ENCODE results near the gene TMEM30A. TPM values are rescaled to one million over a fixed set of nuclear protein-coding genes. Genes with fewer than 3 reads are reported as not detected.

Gene TMEM30A
- total RNA-seq, 1 donor from 2014 or later = 67.2 TPM

GRCh38 chr6:75243333-75244062 is 41.1 kb downstream of the TMEM30A start, which contains the start of gene COX7A2:
COX7A2 (minus strand) TSS chr6:75243801; CDS start chr6:75243734, 67 bp downstream.
- Mint-ChIP-seq H3K4me1 (ENCODE audit: low read depth) (peaks cover 24% of the 10 kb centered on the region), H3K4me3 (peak within 1 kb of the TSS; percentile 96), H3K36me3 (ENCODE audit: low read depth) (peaks cover 29% of the 10 kb centered on the region), H3K27ac (peak within 1 kb of the TSS; percentile 98), H3K27me3 (ENCODE audit: insufficient read depth) (peaks cover 12% of the 10 kb centered on the region), H3K9me3 (no peaks in the 10 kb centered on the region)
- peak; percentile 83 for DNase-seq (ENCODE audit: low spot score)
- intact Hi-C loops (cut with micrococcal nuclease) = loop anchor here (1.0 to 10.0 kb wide), 8 partner anchors 26 to 1979 kb away; partner anchors contain the start of genes EEF1A1, KHDC1 and SENP6

GRCh38 chr6:75236630-75237029 is 48.0 kb downstream of the TMEM30A start:
- Mint-ChIP-seq H3K9me3 (no peaks in the 10 kb centered on the region), H3K4me1 (ENCODE audit: low read depth) (peaks cover 11% of the 10 kb centered on the region), H3K4me3 (no peak overlapping the region), H3K36me3 (ENCODE audit: low read depth) (peaks cover 44% of the 10 kb centered on the region), H3K27me3 (ENCODE audit: insufficient read depth) (no peaks in the 10 kb centered on the region), H3K27ac (no peak overlapping the region)
- intact Hi-C loops (cut with micrococcal nuclease) = no loop called here
- DNase-seq (ENCODE audit: low spot score) = no peak

- intact Hi-C loops (cut with micrococcal nuclease) = no loop called here
- no peak overlapping the region for H3K4me3 Mint-ChIP-seq
- no peaks in the 10 kb centered on the region for H3K4me1 Mint-ChIP-seq (ENCODE audit: low read depth)
- no peaks in the 10 kb centered on the region for H3K9me3 Mint-ChIP-seq
- no peak for DNase-seq (ENCODE audit: low spot score)
- no peak overlapping the region for H3K27ac Mint-ChIP-seq
- H3K27me3 Mint-ChIP-seq (ENCODE audit: insufficient read depth) = no peaks in the 10 kb centered on the region
- peaks cover 35% of the 10 kb centered on the region for H3K36me3 Mint-ChIP-seq (ENCODE audit: low read depth)
Observed at GRCh38 chr6:75235271-75235670, 49.3 kb downstream of the TMEM30A start.

- Mint-ChIP-seq H3K9me3 (no peaks in the 10 kb centered on the region), H3K4me3 (no peak overlapping the region), H3K27ac (no peak overlapping the region), H3K27me3 (ENCODE audit: insufficient read depth) (peaks cover 4% of the 10 kb centered on the region), H3K4me1 (ENCODE audit: low read depth) (no peaks in the 10 kb centered on the region), H3K36me3 (ENCODE audit: low read depth) (peaks cover 26% of the 10 kb centered on the region)
- intact Hi-C loops (cut with micrococcal nuclease) = no loop called here
- DNase-seq (ENCODE audit: low spot score) = no peak
Observed at GRCh38 chr6:75234126-75234865, 50.3 kb downstream of the TMEM30A start.

GRCh38 chr6:75233092-75233615 is 51.4 kb downstream of the TMEM30A start:
- no peak overlapping the region for H3K27ac Mint-ChIP-seq
- DNase-seq (ENCODE audit: low spot score) = no peak
- peaks cover 4% of the 10 kb centered on the region for H3K27me3 Mint-ChIP-seq (ENCODE audit: insufficient read depth)
- H3K4me3 Mint-ChIP-seq = no peak overlapping the region
- intact Hi-C loops (cut with micrococcal nuclease) = no loop called here
- no peaks in the 10 kb centered on the region for H3K4me1 Mint-ChIP-seq (ENCODE audit: low read depth)
- H3K36me3 Mint-ChIP-seq (ENCODE audit: low read depth) = peaks cover 19% of the 10 kb centered on the region
- H3K9me3 Mint-ChIP-seq = no peaks in the 10 kb centered on the region

- no peak overlapping the region for H3K27ac Mint-ChIP-seq
- no peaks in the 10 kb centered on the region for H3K36me3 Mint-ChIP-seq (ENCODE audit: low read depth)
- peaks cover 4% of the 10 kb centered on the region for H3K27me3 Mint-ChIP-seq (ENCODE audit: insufficient read depth)
- H3K4me3 Mint-ChIP-seq = no peak overlapping the region
- no peak for DNase-seq (ENCODE audit: low spot score)
- intact Hi-C loops (cut with micrococcal nuclease) = no loop called here
- H3K4me1 Mint-ChIP-seq (ENCODE audit: low read depth) = no peaks in the 10 kb centered on the region
- H3K9me3 Mint-ChIP-seq = no peaks in the 10 kb centered on the region
Observed at GRCh38 chr6:75230484-75231325, 53.9 kb downstream of the TMEM30A start.

GRCh38 chr6:75224303-75224926 is 60.2 kb downstream of the TMEM30A start:
- Mint-ChIP-seq H3K36me3 (ENCODE audit: low read depth) (no peaks in the 10 kb centered on the region), H3K27me3 (ENCODE audit: insufficient read depth) (peaks cover 11% of the 10 kb centered on the region)

GRCh38 chr6:75223428-75223827 is 61.2 kb downstream of the TMEM30A start:
- intact Hi-C loops (cut with micrococcal nuclease) = no loop called here
- Mint-ChIP-seq H3K27me3 (ENCODE audit: insufficient read depth) (peaks cover 10% of the 10 kb centered on the region), H3K36me3 (ENCODE audit: low read depth) (no peaks in the 10 kb centered on the region), H3K4me1 (ENCODE audit: low read depth) (no peaks in the 10 kb centered on the region), H3K27ac (no peak overlapping the region), H3K4me3 (no peak overlapping the region), H3K9me3 (no peaks in the 10 kb centered on the region)
- no peak for DNase-seq (ENCODE audit: low spot score)

More at GRCh38 chr6:75224303-75224926, 60.2 kb downstream of the TMEM30A start:
- Mint-ChIP-seq H3K27ac (no peak overlapping the region), H3K9me3 (no peaks in the 10 kb centered on the region), H3K4me3 (no peak overlapping the region), H3K4me1 (ENCODE audit: low read depth) (no peaks in the 10 kb centered on the region)
- DNase-seq (ENCODE audit: low spot score) = no peak
- intact Hi-C loops (cut with micrococcal nuclease) = no loop called here

GRCh38 chr6:75222261-75222660 is 62.3 kb downstream of the TMEM30A start:
- no peaks in the 10 kb centered on the region for H3K9me3 Mint-ChIP-seq
- no peak overlapping the region for H3K4me3 Mint-ChIP-seq
- H3K27me3 Mint-ChIP-seq (ENCODE audit: insufficient read depth) = peaks cover 10% of the 10 kb centered on the region
- no peaks in the 10 kb centered on the region for H3K36me3 Mint-ChIP-seq (ENCODE audit: low read depth)
- no peak for DNase-seq (ENCODE audit: low spot score)
- intact Hi-C loops (cut with micrococcal nuclease) = no loop called here
- H3K27ac Mint-ChIP-seq = no peak overlapping the region
- H3K4me1 Mint-ChIP-seq (ENCODE audit: low read depth) = peaks cover 11% of the 10 kb centered on the region

- H3K9me3 Mint-ChIP-seq = no peaks in the 10 kb centered on the region
- H3K4me1 Mint-ChIP-seq (ENCODE audit: low read depth) = peaks cover 14% of the 10 kb centered on the region
- intact Hi-C loops (cut with micrococcal nuclease) = no loop called here
- DNase-seq (ENCODE audit: low spot score) = no peak
- peaks cover 10% of the 10 kb centered on the region for H3K27me3 Mint-ChIP-seq (ENCODE audit: insufficient read depth)
- H3K27ac Mint-ChIP-seq = no peak overlapping the region
- H3K4me3 Mint-ChIP-seq = no peak overlapping the region
- H3K36me3 Mint-ChIP-seq (ENCODE audit: low read depth) = no peaks in the 10 kb centered on the region
Observed at GRCh38 chr6:75221116-75221515, 63.5 kb downstream of the TMEM30A start.

- no peak overlapping the region for H3K27ac Mint-ChIP-seq
- no peak for DNase-seq (ENCODE audit: low spot score)
- H3K36me3 Mint-ChIP-seq (ENCODE audit: low read depth) = no peaks in the 10 kb centered on the region
- intact Hi-C loops (cut with micrococcal nuclease) = no loop called here
- H3K9me3 Mint-ChIP-seq = no peaks in the 10 kb centered on the region
- H3K27me3 Mint-ChIP-seq (ENCODE audit: insufficient read depth) = peaks cover 12% of the 10 kb centered on the region
- no peak overlapping the region for H3K4me3 Mint-ChIP-seq
- peaks cover 14% of the 10 kb centered on the region for H3K4me1 Mint-ChIP-seq (ENCODE audit: low read depth)
Observed at GRCh38 chr6:75220357-75220756, 64.2 kb downstream of the TMEM30A start.

- Mint-ChIP-seq H3K27ac (no peak overlapping the region), H3K4me1 (ENCODE audit: low read depth) (peaks cover 18% of the 10 kb centered on the region), H3K4me3 (no peak overlapping the region), H3K27me3 (ENCODE audit: insufficient read depth) (peaks cover 7% of the 10 kb centered on the region), H3K36me3 (ENCODE audit: low read depth) (no peaks in the 10 kb centered on the region), H3K9me3 (no peaks in the 10 kb centered on the region)
- intact Hi-C loops (cut with micrococcal nuclease) = no loop called here
- no peak for DNase-seq (ENCODE audit: low spot score)
Observed at GRCh38 chr6:75219263-75219662, 65.3 kb downstream of the TMEM30A start.

Data from activated T-helper 1 cell treated with anti-CD3 and anti-CD28 coated beads, Interleukin-12 subunit alpha, Interleukin-12 subunit beta, Interleukin-2, Interleukin-4 antibody, amounts not matched to agents 30 ng/mL and 10 ng/mL and 1 ng/mL, durations not matched to agents 14 hours and 24 hours and 36 hours (primary cell).